Tibial nerve (tissue), 4 donors: ENCODE measurements around the gene TTC7B. TPM values are rescaled to one million over a fixed set of nuclear protein-coding genes. Genes with fewer than 3 reads are reported as not detected.

Source experiments
- DNase-seq, 2 donors: peaks; one replicate each; pipeline ENCODE4 v3.0.0-alpha.2; 2019; ENCODE audit warnings: low spot score in 2 of 2
- H3K27ac ChIP-seq, 4 donors: fragments of 200-600 bp; sonication (generic) in 3 of 4; one replicate each; pipeline ENCODE4 v1.5.1; 2017 to 2019; ENCODE audit warnings: mild to moderate bottlenecking in 1 of 4
- H3K27me3 ChIP-seq, 2 donors: fragments of 200-600 bp; sonication (generic) in 1 of 2; one replicate each; pipeline versions ENCODE4 v1.5.1 to v1.6.0; 2017 to 2019
- H3K36me3 ChIP-seq, 3 donors: fragments of 200-600 bp; sonication (generic); one replicate each; pipeline ENCODE4 v1.5.1; 2018 to 2019
- H3K4me1 ChIP-seq, 4 donors: fragments of 200-600 bp; sonication (generic) in 3 of 4; one replicate each; pipeline ENCODE4 v1.5.1; 2017 to 2019
- H3K4me3 ChIP-seq, 4 donors: fragments of 200-600 bp; sonication (generic) in 3 of 4; one replicate each; pipeline ENCODE4 v1.5.1; 2017 to 2019; ENCODE audit warnings: mild to moderate bottlenecking in 1 of 4, moderate library complexity in 1 of 4
- H3K9me3 ChIP-seq, 4 donors: fragments of 200-600 bp; sonication (generic) in 3 of 4; one replicate each; pipeline ENCODE4 v1.5.1; 2017 to 2019
- EP300 ChIP-seq, 2 donors: sonication (generic); formaldehyde crosslinking; IDR thresholded peaks; one replicate each; pipeline ENCODE4 v1.6.1; 2017; ENCODE audit warnings: antibody characterized with exemption in 2 of 2, mild to moderate bottlenecking in 1 of 2
- POLR2A ChIP-seq, 2 donors: fragments of 450-650 bp; IDR thresholded peaks; one replicate each; pipeline ENCODE4 v1.6.1; 2017; ENCODE audit warnings: antibody characterized with exemption in 2 of 2, mild to moderate bottlenecking in 2 of 2, moderate library complexity in 2 of 2
- WGBS, 2 donors: methylation state at CpG; one replicate each; pipeline ENCODE4 v1.1.5; 2018; 5-methylcytosine and 5-hydroxymethylcytosine counted together
- total RNA-seq, 4 donors: library from RNA; depleted of rRNA; stranded (reverse); fragments of >200 nt; gene quantifications; one replicate each; pipeline ENCODE4 v1.1.0, GENCODE V29; 2016
- TF ChIP-seq, protein P1 (sequence below), 5 experiments: fragments of 200-600 bp in 3 of 5; fragments of 450-650 bp in 2 of 5; sonication (generic) in 3 of 5; IDR thresholded peaks; one replicate each; pipeline ENCODE4 v1.5.1; 2016 to 2019; ENCODE audit warnings: antibody characterized with exemption in 5 of 5, mild to moderate bottlenecking in 3 of 5, moderate library complexity in 2 of 5

TTC7B gene
- total RNA-seq, 4 donors from 2014 or later: 25.9 to 44.1 (median 34.4) TPM

DNA sequence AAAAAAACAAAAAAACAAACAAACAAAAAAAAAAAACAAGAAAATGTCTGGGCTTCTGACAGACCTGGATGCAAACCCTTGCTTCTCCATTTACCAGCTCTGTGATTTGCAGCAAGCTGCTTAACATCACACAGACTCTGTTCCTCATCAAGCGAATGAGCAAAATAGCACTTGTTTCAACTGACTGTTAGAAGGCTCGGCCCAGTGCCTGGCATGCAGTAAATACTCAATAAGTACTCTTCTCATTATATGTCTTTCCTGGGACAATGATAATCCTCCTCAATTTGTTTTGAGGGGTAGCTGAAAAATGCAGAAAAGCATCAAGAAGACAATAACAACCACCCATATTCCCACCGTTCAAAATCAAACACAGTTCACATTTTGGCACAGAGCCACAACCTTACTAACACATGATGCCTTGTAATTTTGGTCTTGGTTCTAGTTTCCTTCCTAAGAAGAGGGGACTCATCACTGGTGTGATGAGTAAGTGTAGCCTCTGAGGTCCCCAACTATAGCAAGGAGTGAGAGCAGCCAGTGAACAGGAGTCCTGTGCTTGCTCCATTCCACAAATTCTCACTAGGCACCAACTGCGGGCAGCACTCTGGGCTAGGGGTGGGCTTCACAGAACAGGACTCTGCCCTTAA, 60.4 kb downstream of the TTC7B start:
- TF ChIP-seq EP300 (IDR thresholded peaks at IDR 0.05): no peak
- TF ChIP-seq, protein P1, sequence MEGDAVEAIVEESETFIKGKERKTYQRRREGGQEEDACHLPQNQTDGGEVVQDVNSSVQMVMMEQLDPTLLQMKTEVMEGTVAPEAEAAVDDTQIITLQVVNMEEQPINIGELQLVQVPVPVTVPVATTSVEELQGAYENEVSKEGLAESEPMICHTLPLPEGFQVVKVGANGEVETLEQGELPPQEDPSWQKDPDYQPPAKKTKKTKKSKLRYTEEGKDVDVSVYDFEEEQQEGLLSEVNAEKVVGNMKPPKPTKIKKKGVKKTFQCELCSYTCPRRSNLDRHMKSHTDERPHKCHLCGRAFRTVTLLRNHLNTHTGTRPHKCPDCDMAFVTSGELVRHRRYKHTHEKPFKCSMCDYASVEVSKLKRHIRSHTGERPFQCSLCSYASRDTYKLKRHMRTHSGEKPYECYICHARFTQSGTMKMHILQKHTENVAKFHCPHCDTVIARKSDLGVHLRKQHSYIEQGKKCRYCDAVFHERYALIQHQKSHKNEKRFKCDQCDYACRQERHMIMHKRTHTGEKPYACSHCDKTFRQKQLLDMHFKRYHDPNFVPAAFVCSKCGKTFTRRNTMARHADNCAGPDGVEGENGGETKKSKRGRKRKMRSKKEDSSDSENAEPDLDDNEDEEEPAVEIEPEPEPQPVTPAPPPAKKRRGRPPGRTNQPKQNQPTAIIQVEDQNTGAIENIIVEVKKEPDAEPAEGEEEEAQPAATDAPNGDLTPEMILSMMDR (IDR thresholded peaks at IDR 0.05): no peak
- TF ChIP-seq POLR2A (IDR thresholded peaks at IDR 0.05): no peak
- no peaks in the 10 kb centered on the region for H3K9me3 ChIP-seq
- H3K27me3 ChIP-seq: no peaks in the 10 kb centered on the region
- H3K4me1 ChIP-seq: peaks cover 0 to 19% (median 11%) of the 10 kb centered on the region in 4 donors
- H3K36me3 ChIP-seq: no peaks in the 10 kb centered on the region
- WGBS, 2 donors: 71 to 72% methylated on average over 4 of the region's 4 CpGs
- no peak overlapping the region for H3K27ac ChIP-seq
- DNase-seq: no peak
- no peak overlapping the region for H3K4me3 ChIP-seq

DNA sequence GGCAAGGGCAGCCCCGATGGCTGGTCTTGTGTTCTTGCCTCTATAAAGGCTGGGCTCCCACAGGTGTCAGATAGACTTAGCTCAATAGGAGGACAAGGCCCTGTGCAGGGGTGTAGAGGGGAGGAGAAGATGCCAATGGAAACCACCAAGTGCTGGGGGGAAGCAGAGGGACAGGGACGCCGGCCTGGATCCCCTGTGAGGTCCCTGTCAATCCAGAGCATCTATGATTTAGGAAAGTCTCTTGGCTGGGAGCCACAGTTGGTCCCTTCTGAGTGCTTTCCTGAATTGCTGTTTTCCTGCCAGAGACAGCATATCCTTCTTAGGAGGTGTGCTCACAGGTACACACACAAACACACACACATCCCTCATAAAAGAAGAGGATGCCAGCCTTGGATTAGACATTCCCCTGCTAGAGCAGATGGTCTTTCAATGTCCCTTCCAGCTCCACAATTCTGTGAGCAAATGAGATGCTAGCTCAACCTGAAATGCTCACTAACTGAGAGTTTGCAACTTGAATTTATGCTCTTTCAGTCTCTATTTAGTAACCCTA, 62.7 kb downstream of the TTC7B start:
- TF ChIP-seq POLR2A (IDR thresholded peaks at IDR 0.05): no peak

DNA sequence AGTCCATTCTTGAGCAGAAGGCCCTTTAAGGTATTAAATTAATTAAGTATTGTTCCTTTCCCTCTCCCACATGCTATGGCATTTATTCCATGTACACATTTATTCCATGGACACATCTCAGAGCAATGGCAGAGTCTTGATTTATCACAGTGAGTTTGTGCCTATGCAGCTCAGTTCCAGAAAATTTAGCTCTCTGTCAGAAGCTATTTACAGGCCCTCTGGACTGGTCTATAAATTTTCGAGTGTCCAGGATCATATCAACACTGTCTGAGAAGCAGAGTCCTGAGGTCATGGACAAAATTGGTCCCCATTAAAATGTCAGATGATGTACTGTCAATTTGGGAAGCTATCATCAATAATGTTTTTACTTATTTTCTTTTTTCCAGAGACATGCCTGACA, 65.5 kb downstream of the TTC7B start:
- Histone ChIP-seq H3K4me3 (no peak overlapping the region), H3K9me3 (peaks cover 0 to 24% (median 0%) of the 10 kb centered on the region in 4 donors), H3K27ac (no peak overlapping the region), H3K36me3 (peaks cover 0 to 4% (median 0%) of the 10 kb centered on the region in 3 donors), H3K4me1 (no peaks in the 10 kb centered on the region), H3K27me3 (no peaks in the 10 kb centered on the region)
- WGBS, 2 donors: 79 to 90% methylated on average over 1 of the region's 1 CpG
- no peak for DNase-seq
- no peak for TF ChIP-seq POLR2A (IDR thresholded peaks at IDR 0.05)
- TF ChIP-seq, protein P1 (IDR thresholded peaks at IDR 0.05): no peak
- no peak for TF ChIP-seq EP300 (IDR thresholded peaks at IDR 0.05)

More for the DNA sequence above, 62.7 kb downstream of the TTC7B start:
- H3K4me3 ChIP-seq: no peak overlapping the region
- H3K36me3 ChIP-seq: peaks cover 0 to 4% (median 0%) of the 10 kb centered on the region in 3 donors
- H3K4me1 ChIP-seq: peaks cover 0 to 4% (median under 1%) of the 10 kb centered on the region in 4 donors
- DNase-seq: no peak
- no peaks in the 10 kb centered on the region for H3K27me3 ChIP-seq
- H3K9me3 ChIP-seq: peaks cover 0 to 13% (median 0%) of the 10 kb centered on the region in 4 donors
- 85 to 97% methylated on average over 3 of the region's 3 CpGs for WGBS, 2 donors
- no peak overlapping the region for H3K27ac ChIP-seq

DNA sequence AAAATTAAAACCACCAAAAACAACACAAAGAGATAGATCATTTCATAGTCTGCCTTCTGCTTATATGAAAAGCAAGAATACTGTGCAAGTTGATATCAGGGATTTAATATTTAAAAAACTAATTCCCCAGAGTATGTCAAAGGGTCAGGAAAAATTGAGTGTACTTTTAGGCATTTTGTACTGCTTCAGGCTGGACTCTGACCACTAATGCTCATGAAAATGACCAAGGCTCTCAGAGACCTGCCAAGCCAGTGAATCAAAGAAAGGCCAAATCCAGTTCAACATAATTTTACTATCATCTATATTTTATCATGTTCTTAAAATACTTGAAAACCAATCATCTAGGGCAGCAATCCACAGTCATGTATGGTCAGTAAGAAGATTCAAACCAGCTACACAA, 66.0 kb downstream of the TTC7B start:
- TF ChIP-seq, protein P1 (IDR thresholded peaks at IDR 0.05): no peak
- TF ChIP-seq POLR2A (IDR thresholded peaks at IDR 0.05) (no peak), EP300 (IDR thresholded peaks at IDR 0.05) (no peak)
- Histone ChIP-seq H3K27ac (no peak overlapping the region), H3K36me3 (peaks cover 0 to 4% (median 0%) of the 10 kb centered on the region in 3 donors), H3K27me3 (no peaks in the 10 kb centered on the region), H3K4me1 (no peaks in the 10 kb centered on the region), H3K4me3 (no peak overlapping the region), H3K9me3 (peaks cover 0 to 24% (median 0%) of the 10 kb centered on the region in 4 donors)
- DNase-seq: no peak

DNA sequence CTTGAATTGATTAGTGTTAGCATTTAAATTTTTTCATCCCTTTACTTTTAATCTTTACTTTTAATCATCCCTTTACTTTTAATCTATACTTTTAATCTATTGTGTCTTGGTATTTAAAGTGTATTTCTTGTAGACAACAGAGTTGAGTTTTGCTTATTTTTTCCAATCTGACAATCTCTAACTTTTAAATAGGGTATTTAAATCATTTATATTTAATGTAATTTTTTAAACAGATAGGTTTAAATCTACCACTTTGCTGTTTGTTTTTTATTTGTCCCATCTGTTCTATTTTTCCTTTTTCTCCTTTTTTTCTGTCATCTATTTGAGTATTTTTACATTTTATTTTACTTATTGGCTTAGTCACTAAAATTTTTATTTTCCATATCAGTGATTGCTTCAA, 68.3 kb downstream of the TTC7B start:
- H3K27ac ChIP-seq: no peak overlapping the region
- DNase-seq: no peak
- peaks cover 0 to 8% (median 0%) of the 10 kb centered on the region in 4 donors for H3K4me1 ChIP-seq
- H3K9me3 ChIP-seq: peaks cover 0 to 24% (median 0%) of the 10 kb centered on the region in 4 donors
- TF ChIP-seq POLR2A (IDR thresholded peaks at IDR 0.05) (no peak), EP300 (IDR thresholded peaks at IDR 0.05) (no peak)
- TF ChIP-seq, protein P1 (IDR thresholded peaks at IDR 0.05): no peak
- peaks cover 0 to 20% (median 0%) of the 10 kb centered on the region in 3 donors for H3K36me3 ChIP-seq
- no peaks in the 10 kb centered on the region for H3K27me3 ChIP-seq
- H3K4me3 ChIP-seq: no peak overlapping the region
